ENCODE data around the gene ICE2. TPM values are rescaled to one million over a fixed set of nuclear protein-coding genes. Genes with fewer than 3 reads are reported as not detected.

ICE2 gene
- total and polyA plus RNA-seq, 2 of the 8 experiments (the other 6 are each of a cell fraction or from before 2014, with no cell fraction given) = 40.0 to 87.3 TPM

DNA sequence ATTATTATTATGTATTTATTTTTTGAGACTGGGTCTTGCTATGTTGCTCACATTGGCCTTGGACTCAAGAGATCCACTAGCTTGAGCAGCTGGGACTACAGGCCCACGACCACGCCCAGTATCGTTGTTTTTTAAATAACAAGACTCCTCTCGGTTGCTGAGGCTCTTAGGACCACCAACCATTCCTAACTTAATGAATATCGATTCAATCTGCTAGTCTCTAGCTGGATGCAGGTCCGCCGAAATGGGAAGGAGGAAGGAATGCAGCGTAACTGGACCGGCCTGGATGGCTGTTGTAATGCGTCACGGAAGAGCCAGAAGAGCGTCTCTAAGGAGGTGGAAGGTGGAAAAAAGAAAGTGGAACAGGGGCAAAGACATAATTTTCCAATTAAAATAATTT, 82.8 kb downstream of the ICE2 start:
- peaks cover 0 to 13% (median 0%) of the 10 kb centered on the region in 4 experiments; a peak in 1 of 8 replicates for H3K36me3 ChIP-seq (ENCODE audit: control insufficient read depth in 2 of 4, insufficient read depth in 4 of 4, low read length in 3 of 4)
- peaks cover 0 to 5% of the 10 kb centered on the region in 2 experiments for H4K20me1 ChIP-seq (replicated peaks in 1 of 2; ENCODE audit: control insufficient read depth in 1 of 2, insufficient read depth in 2 of 2, low read length in 2 of 2)
- H3K56ac ChIP-seq (replicated peaks; ENCODE audit: insufficient read length, low read depth, low read length) = no peak overlapping the region
- POLR2A ChIA-PET (ENCODE audit: partially characterized antibody) = interaction anchor here (0.6 to 2.6 kb wide), 7 partner anchors 10 to 328 kb away, joined by 3 to 12 read pairs (median 3); no protein-coding TSS in a partner anchor
- H2BK120ac ChIP-seq (replicated peaks; ENCODE audit: low read depth, low read length) = no peak overlapping the region
- peaks cover 6 to 28% (median 22%) of the 10 kb centered on the region in 4 experiments for H3K4me1 ChIP-seq (replicated peaks in 1 of 4; ENCODE audit: control insufficient read depth in 3 of 4, insufficient read depth in 4 of 4, low read length in 3 of 4)
- FAIRE-seq (no peak), DNase-seq (ENCODE audit: low read depth in 1 of 2, low spot score in 2 of 2) (no peak)
- no peak overlapping the region; the same call in 1 of the 2 replicates for H2AK5ac ChIP-seq (ENCODE audit: low read depth, low read length)
- no peak overlapping the region; the same call in 1 of the 2 replicates for H2BK12ac ChIP-seq (ENCODE audit: low read depth, low read length)
- no peak overlapping the region for H3K4ac ChIP-seq (replicated peaks; ENCODE audit: insufficient read length, low read depth, low read length)
- peaks cover 7% of the 10 kb centered on the region; the same call in 1 of the 2 replicates for H3K79me1 ChIP-seq (ENCODE audit: low read depth, low read length)
- CTCF ChIA-PET (ENCODE audit: partially characterized antibody) = interaction anchor here (0.5 to 2.6 kb wide), 2 partner anchors 37 to 184 kb away, joined by 4 to 9 read pairs; no protein-coding TSS in a partner anchor
- H2AFZ ChIP-seq (ENCODE audit: low read length) = no peak overlapping the region
- H4K8ac ChIP-seq (ENCODE audit: extremely low read depth, insufficient read depth, low read length) = no peak overlapping the region
- no peak overlapping the region for H3K18ac ChIP-seq (ENCODE audit: extremely low read depth, low read length)
- H3K23ac ChIP-seq (ENCODE audit: insufficient read length) = no peak overlapping the region
- H4K5ac ChIP-seq (ENCODE audit: insufficient read length, low read depth, low read length) = no peak overlapping the region
- peak overlapping the region in 2 of 4 experiments; percentile 72 to 80; a peak in 4 of 8 replicates for H3K4me3 ChIP-seq (ENCODE audit: extremely low read depth in 1 of 4, insufficient read depth in 2 of 4, low read depth in 3 of 4, low read length in 4 of 4)
- H3K9ac ChIP-seq (replicated peaks in 1 of 4; ENCODE audit: extremely low read depth in 1 of 4, low read depth in 3 of 4, low read length in 3 of 4) = no peak overlapping the region
- peak overlapping the region; percentile 74 to 95 for H3K4me2 ChIP-seq (ENCODE audit: insufficient read depth in 1 of 2, low read depth in 2 of 2, low read length in 2 of 2)
- H3K23me2 ChIP-seq (ENCODE audit: low read depth, low read length) = peaks cover 12% of the 10 kb centered on the region; the same call in 1 of the 2 replicates
- no peak overlapping the region for H3K14ac ChIP-seq (ENCODE audit: insufficient read length)
- no peak overlapping the region for H3K27ac ChIP-seq (ENCODE audit: low read depth, low read length)
- no peak overlapping the region for H2BK15ac ChIP-seq (ENCODE audit: low read length)
- TF ChIP-seq NANOG (IDR thresholded peaks at IDR 0.05; ENCODE audit: insufficient read depth, low read depth, low read length, poor library complexity, severe bottlenecking) (no peak), EP300 (IDR thresholded peaks at IDR 0.05; ENCODE audit: borderline replicate concordance in 1 of 2, low read depth in 2 of 2, low read length in 2 of 2) (no peak), TEAD4 (IDR thresholded peaks at IDR 0.05; ENCODE audit: low read depth, low read length) (peak; percentile 66; the same call in 1 of the 2 replicates), POU5F1 (IDR thresholded peaks at IDR 0.05; ENCODE audit: low read depth, low read length) (0 out of 2 replicates have a peak, but pooled peaks have one; percentile 37), TCF12 (IDR thresholded peaks at IDR 0.05; ENCODE audit: low read depth, low read length) (no peak), POLR2AphosphoS5 (IDR thresholded peaks at IDR 0.05; ENCODE audit: low read depth, low read length) (peak; percentile 21; the same call in 1 of the 2 replicates), PHF8 (conservative IDR thresholded peaks at IDR 0.05; ENCODE audit: low read depth, low read length) (no peak), CREB1 (IDR thresholded peaks at IDR 0.05) (0 out of 2 replicates have a peak, but pooled peaks have one; percentile 13), GABPA (IDR thresholded peaks at IDR 0.05; ENCODE audit: borderline replicate concordance, insufficient read depth, low read length) (no peak), SP1 (IDR thresholded peaks at IDR 0.05; ENCODE audit: low read depth, low read length) (peak; percentile 82)
- TF ChIP-seq, protein P1, sequence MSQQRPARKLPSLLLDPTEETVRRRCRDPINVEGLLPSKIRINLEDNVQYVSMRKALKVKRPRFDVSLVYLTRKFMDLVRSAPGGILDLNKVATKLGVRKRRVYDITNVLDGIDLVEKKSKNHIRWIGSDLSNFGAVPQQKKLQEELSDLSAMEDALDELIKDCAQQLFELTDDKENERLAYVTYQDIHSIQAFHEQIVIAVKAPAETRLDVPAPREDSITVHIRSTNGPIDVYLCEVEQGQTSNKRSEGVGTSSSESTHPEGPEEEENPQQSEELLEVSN (IDR thresholded peaks at IDR 0.05) = no peak
- peaks cover 0 to 12% (median 6%) of the 10 kb centered on the region in 4 experiments; a peak in 6 of 7 replicates for H3K27me3 ChIP-seq (replicated peaks in 1 of 4; ENCODE audit: control insufficient read depth in 3 of 4, extremely low read depth in 1 of 4, insufficient read depth in 3 of 4, low read length in 3 of 4)
- H2BK20ac ChIP-seq (ENCODE audit: low read length) = no peak overlapping the region
- WGBS, 2 experiments (ENCODE audit: extremely low coverage in 1 of 2, insufficient coverage in 1 of 2, insufficient read length in 1 of 2, insufficient replicate concordance in 2 of 2, low coverage in 1 of 2, low lambda C conversion rate in 2 of 2, missing lambda C conversion rate in 1 of 2) = 57% methylated on average over 12 of the region's 12 CpGs; no CpG with 5 or more reads in 1 of the 2 experiments
- H3K9me3 ChIP-seq (ENCODE audit: insufficient read depth in 2 of 2, low read depth in 1 of 2, low read length in 1 of 2) = no peaks in the 10 kb centered on the region
- H2BK5ac ChIP-seq (ENCODE audit: low read depth, low read length) = no peak overlapping the region
- H4K91ac ChIP-seq (replicated peaks; ENCODE audit: insufficient read length, low read length) = no peak overlapping the region
- peaks cover 0 to 17% of the 10 kb centered on the region in 2 experiments; a peak in 2 of 4 replicates for H3K79me2 ChIP-seq (ENCODE audit: control insufficient read depth in 1 of 2, insufficient read depth in 2 of 2, low read length in 2 of 2)

All from H1 (cell line).